Fibroblast of skin of left biceps (primary cell): Measurements from ENCODE around the gene HCN4.

Experiments
- DNase-seq, 2 experiments: peaks; one replicate each; pipeline ENCODE4 v3.0.0-alpha.2; 2013; ENCODE audit warnings: low read depth in 2 of 2

The HCN4 gene

GRCh38 chr15:73380661-73381060, 11.9 kb upstream of the HCN4 start:
- DNase-seq = no peak

GRCh38 chr15:73378089-73378488, 9.3 kb upstream of the HCN4 start:
- no peak for DNase-seq

GRCh38 chr15:73375755-73376305, 7.1 kb upstream of the HCN4 start:
- DNase-seq = no peak

GRCh38 chr15:73375012-73375411, 6.3 kb upstream of the HCN4 start:
- DNase-seq = no peak

- no peak for DNase-seq
Observed at GRCh38 chr15:73374604-73375003, 5.8 kb upstream of the HCN4 start.

- no peak for DNase-seq
Observed at GRCh38 chr15:73373221-73373620, 4.5 kb upstream of the HCN4 start.

- DNase-seq = no peak
Observed at GRCh38 chr15:73371812-73372211, 3.1 kb upstream of the HCN4 start.

GRCh38 chr15:73370151-73370550, 1.4 kb upstream of the HCN4 start:
- DNase-seq = no peak

GRCh38 chr15:73369154-73369694, 466 bp upstream of the HCN4 start:
- DNase-seq = no peak

- DNase-seq = no peak
Observed at GRCh38 chr15:73367624-73368300, 996 bp downstream of the HCN4 start.

- no peak for DNase-seq
Observed at GRCh38 chr15:73366766-73367623, 1.8 kb downstream of the HCN4 start.

- no peak for DNase-seq
Observed at GRCh38 chr15:73364070-73364469, 4.7 kb downstream of the HCN4 start.

GRCh38 chr15:73362900-73363299, 5.9 kb downstream of the HCN4 start:
- DNase-seq = no peak

- DNase-seq = no peak
Observed at GRCh38 chr15:73361337-73361736, 7.4 kb downstream of the HCN4 start.

GRCh38 chr15:73359651-73360050, 9.1 kb downstream of the HCN4 start:
- DNase-seq = no peak

GRCh38 chr15:73357999-73358665, 10.6 kb downstream of the HCN4 start:
- DNase-seq = no peak

- DNase-seq = no peak
Observed at GRCh38 chr15:73355612-73356265, 13.0 kb downstream of the HCN4 start.

GRCh38 chr15:73354241-73354640, 14.5 kb downstream of the HCN4 start:
- DNase-seq = no peak

- DNase-seq = no peak
Observed at GRCh38 chr15:73353734-73354133, 15.0 kb downstream of the HCN4 start.

- no peak for DNase-seq
Observed at GRCh38 chr15:73352082-73352481, 16.7 kb downstream of the HCN4 start.

GRCh38 chr15:73349191-73349590, 19.6 kb downstream of the HCN4 start:
- DNase-seq = no peak
